HepG2 (cell line): ENCODE data around the gene WDR6.
"Not testable (repeated sequence)": the region's sequence is repeated elsewhere in the genome, so short reads cannot be mapped to it uniquely, and the experiment has no call there.

Experiments used
- CEBPB ChIP-seq: IDR thresholded peaks from 2 replicates; pipeline ENCODE4 v1.6.1; 2011; ENCODE audit warnings: low read depth, low read length, improper control_type of control experiment, borderline replicate concordance
- E2F1 ChIP-seq: sonication (generic); formaldehyde crosslinking; IDR thresholded peaks from 2 replicates; pipeline ENCODE4 v1.5.0; 2020; ENCODE audit warnings: missing genetic modification reagents
- ISX ChIP-seq: sonication (generic); formaldehyde crosslinking; conservative IDR thresholded peaks from 2 replicates; pipeline ENCODE4 v1.5.0; 2020; ENCODE audit warnings: missing genetic modification reagents
- POLR2G ChIP-seq: fragments of 200-400 bp; formaldehyde crosslinking; IDR thresholded peaks from 2 replicates; pipeline ENCODE4 v1.6.1; 2018; ENCODE audit warnings: mild to moderate bottlenecking, low read depth, low read length, moderate library complexity
- TCF7L2 ChIP-seq: IDR thresholded peaks from 2 replicates; pipeline ENCODE4 v1.6.1; 2011; ENCODE audit warnings: mild to moderate bottlenecking, low read depth, low read length, moderate library complexity
- ZBTB7B ChIP-seq: sonication (generic); formaldehyde crosslinking; IDR thresholded peaks from 2 replicates; pipeline ENCODE4 v1.4.0; 2020; ENCODE audit warnings: missing genetic modification reagents
- ZBTB8A ChIP-seq: sonication (generic); formaldehyde crosslinking; IDR thresholded peaks from 2 replicates; pipeline ENCODE4 v1.4.0; 2020; ENCODE audit warnings: mild to moderate bottlenecking, low read depth, missing genetic modification reagents, borderline replicate concordance
- ZFP82 ChIP-seq: sonication (generic); formaldehyde crosslinking; IDR thresholded peaks from 2 replicates; pipeline ENCODE4 v1.5.1; 2020; ENCODE audit warnings: mild to moderate bottlenecking, missing genetic modification reagents, borderline replicate concordance
- ZNF232 ChIP-seq: sonication (generic); formaldehyde crosslinking; IDR thresholded peaks from 2 replicates; pipeline ENCODE4 v1.4.0; 2020; ENCODE audit warnings: missing genetic modification reagents, borderline replicate concordance
- ZNF354B ChIP-seq: sonication (generic); formaldehyde crosslinking; IDR thresholded peaks from 2 replicates; pipeline ENCODE4 v1.8.0; 2022; ENCODE audit warnings: mild to moderate bottlenecking, missing genetic modification reagents
- ZNF562 ChIP-seq: sonication (generic); formaldehyde crosslinking; IDR thresholded peaks from 2 replicates; pipeline ENCODE4 v1.8.0; 2022; ENCODE audit warnings: missing genetic modification reagents, borderline replicate concordance
- TF ChIP-seq, protein P1 (sequence below): sonication (generic); formaldehyde crosslinking; IDR thresholded peaks from 2 replicates; pipeline ENCODE4 v1.5.0; 2020; ENCODE audit warnings: mild to moderate bottlenecking, missing genetic modification reagents, moderate library complexity

GRCh38 chr3:49008627-49009026, 1.4 kb downstream of the WDR6 start:
- not testable (repeated sequence) for TF ChIP-seq ZBTB7B; CEBPB; ZNF354B; ISX (CRISPR knock-in tag); POLR2G; ZNF562 (CRISPR knock-in tag); ZBTB8A (CRISPR knock-in tag); ZFP82 (CRISPR knock-in tag); TCF7L2; E2F1 (CRISPR knock-in tag); ZNF232 (CRISPR knock-in tag)
- TF ChIP-seq, protein P1, sequence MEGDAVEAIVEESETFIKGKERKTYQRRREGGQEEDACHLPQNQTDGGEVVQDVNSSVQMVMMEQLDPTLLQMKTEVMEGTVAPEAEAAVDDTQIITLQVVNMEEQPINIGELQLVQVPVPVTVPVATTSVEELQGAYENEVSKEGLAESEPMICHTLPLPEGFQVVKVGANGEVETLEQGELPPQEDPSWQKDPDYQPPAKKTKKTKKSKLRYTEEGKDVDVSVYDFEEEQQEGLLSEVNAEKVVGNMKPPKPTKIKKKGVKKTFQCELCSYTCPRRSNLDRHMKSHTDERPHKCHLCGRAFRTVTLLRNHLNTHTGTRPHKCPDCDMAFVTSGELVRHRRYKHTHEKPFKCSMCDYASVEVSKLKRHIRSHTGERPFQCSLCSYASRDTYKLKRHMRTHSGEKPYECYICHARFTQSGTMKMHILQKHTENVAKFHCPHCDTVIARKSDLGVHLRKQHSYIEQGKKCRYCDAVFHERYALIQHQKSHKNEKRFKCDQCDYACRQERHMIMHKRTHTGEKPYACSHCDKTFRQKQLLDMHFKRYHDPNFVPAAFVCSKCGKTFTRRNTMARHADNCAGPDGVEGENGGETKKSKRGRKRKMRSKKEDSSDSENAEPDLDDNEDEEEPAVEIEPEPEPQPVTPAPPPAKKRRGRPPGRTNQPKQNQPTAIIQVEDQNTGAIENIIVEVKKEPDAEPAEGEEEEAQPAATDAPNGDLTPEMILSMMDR (CRISPR knock-in tag) = not testable (repeated sequence)
